ENCODE data around the gene RECQL5. TPM values are rescaled to one million over a fixed set of nuclear protein-coding genes. Genes with fewer than 3 reads are reported as not detected.

RECQL5 gene
- total and polyA plus RNA-seq, 2 of the 8 experiments (the other 6 are each of a cell fraction or from before 2014, with no cell fraction given): 15.1 to 41.1 TPM

GRCh38 chr17:75601057-75601987 lies 65.6 kb downstream of the RECQL5 start:
- no peaks in the 10 kb centered on the region for H3K79me2 ChIP-seq (ENCODE audit: control insufficient read depth in 1 of 2, insufficient read depth in 2 of 2, low read length in 2 of 2)
- H4K8ac ChIP-seq (ENCODE audit: extremely low read depth, insufficient read depth, low read length): no peak overlapping the region
- no peak overlapping the region for H3K27ac ChIP-seq (ENCODE audit: low read depth, low read length)
- H4K20me1 ChIP-seq (replicated peaks in 1 of 2; ENCODE audit: control insufficient read depth in 1 of 2, insufficient read depth in 2 of 2, low read length in 2 of 2): peaks cover 0 to 2% of the 10 kb centered on the region in 2 experiments
- no peaks in the 10 kb centered on the region for H3K27me3 ChIP-seq (replicated peaks in 1 of 4; ENCODE audit: control insufficient read depth in 3 of 4, extremely low read depth in 1 of 4, insufficient read depth in 3 of 4, low read length in 3 of 4)
- H3K18ac ChIP-seq (ENCODE audit: extremely low read depth, low read length): no peak overlapping the region
- no peaks in the 10 kb centered on the region for H3K36me3 ChIP-seq (ENCODE audit: control insufficient read depth in 2 of 4, insufficient read depth in 4 of 4, low read length in 3 of 4)
- no peak overlapping the region for H4K91ac ChIP-seq (replicated peaks; ENCODE audit: insufficient read length, low read length)
- peak; percentile 88 for FAIRE-seq
- H2BK15ac ChIP-seq (ENCODE audit: low read length): no peak overlapping the region
- WGBS, 2 experiments (ENCODE audit: extremely low coverage in 1 of 2, insufficient coverage in 1 of 2, insufficient read length in 1 of 2, insufficient replicate concordance in 2 of 2, low coverage in 1 of 2, low lambda C conversion rate in 2 of 2, missing lambda C conversion rate in 1 of 2): 68% methylated on average over 28 of the region's 28 CpGs; no CpG with 5 or more reads in 1 of the 2 experiments
- H3K4ac ChIP-seq (replicated peaks; ENCODE audit: insufficient read length, low read depth, low read length): no peak overlapping the region
- H2AFZ ChIP-seq (ENCODE audit: low read length): no peak overlapping the region
- H3K9me3 ChIP-seq (ENCODE audit: insufficient read depth in 2 of 2, low read depth in 1 of 2, low read length in 1 of 2): no peaks in the 10 kb centered on the region
- CTCF ChIA-PET (ENCODE audit: partially characterized antibody): interaction anchor here (0.5 to 59.2 kb wide), 49 partner anchors 10 to 678 kb away, joined by 3 to 2200 read pairs (median 4); partner anchors contain the start of genes MYO15B, RECQL5, SAP30BP and SMIM5
- H3K23ac ChIP-seq (ENCODE audit: insufficient read length): no peak overlapping the region
- H2BK12ac ChIP-seq (ENCODE audit: low read depth, low read length): no peak overlapping the region
- no peak overlapping the region for H3K9ac ChIP-seq (replicated peaks in 1 of 4; ENCODE audit: extremely low read depth in 1 of 4, low read depth in 3 of 4, low read length in 3 of 4)
- DNase-seq (ENCODE audit: low read depth in 1 of 2, low spot score in 2 of 2): peak; percentile 47 to 97
- POLR2A ChIA-PET (ENCODE audit: partially characterized antibody): interaction anchor here (0.7 to 3.7 kb wide), 8 partner anchors 11 to 179 kb away, joined by 3 to 19 read pairs (median 4); partner anchors contain the start of genes LLGL2, RECQL5 and SAP30BP
- H2BK20ac ChIP-seq (ENCODE audit: low read length): no peak overlapping the region
- no peak overlapping the region for H2AK5ac ChIP-seq (ENCODE audit: low read depth, low read length)
- H3K4me3 ChIP-seq (ENCODE audit: extremely low read depth in 1 of 4, insufficient read depth in 2 of 4, low read depth in 3 of 4, low read length in 4 of 4): no peak overlapping the region
- H3K4me1 ChIP-seq (replicated peaks in 1 of 4; ENCODE audit: control insufficient read depth in 3 of 4, insufficient read depth in 4 of 4, low read length in 3 of 4): no peaks in the 10 kb centered on the region; a peak in 1 of 7 replicates
- H2BK120ac ChIP-seq (replicated peaks; ENCODE audit: low read depth, low read length): no peak overlapping the region
- peak overlapping the region; percentile 1; the same call in 1 of the 2 replicates for H2BK5ac ChIP-seq (ENCODE audit: low read depth, low read length)
- H3K23me2 ChIP-seq (ENCODE audit: low read depth, low read length): no peaks in the 10 kb centered on the region
- no peak overlapping the region for H3K14ac ChIP-seq (ENCODE audit: insufficient read length)
- H4K5ac ChIP-seq (ENCODE audit: insufficient read length, low read depth, low read length): no peak overlapping the region
- no peak overlapping the region for H3K56ac ChIP-seq (replicated peaks; ENCODE audit: insufficient read length, low read depth, low read length)
- no peak overlapping the region for H3K4me2 ChIP-seq (ENCODE audit: insufficient read depth in 1 of 2, low read depth in 2 of 2, low read length in 2 of 2)
- H3K79me1 ChIP-seq (ENCODE audit: low read depth, low read length): no peaks in the 10 kb centered on the region
- TF ChIP-seq KDM1A (IDR thresholded peaks at IDR 0.05; ENCODE audit: borderline replicate concordance, low read length): peak; percentile 85
- TF ChIP-seq TBP (IDR thresholded peaks at IDR 0.05; ENCODE audit: low read depth, low read length): peak; percentile 28; the same call in 1 of the 2 replicates

All from H1 (cell line).